Astrocyte (in vitro differentiated cells and primary cell): ENCODE results near the gene MADD. TPM values are rescaled to one million over a fixed set of nuclear protein-coding genes. Genes with fewer than 3 reads are reported as not detected.

ENCODE experiments used
- DNase-seq: peaks from one replicate; pipeline ENCODE4 v3.0.0-alpha.2; 2010; ENCODE audit warnings: low read depth
- FAIRE-seq: peaks from 2 replicates; lab custom pipeline; 2011; peaks lifted over from hg19 to GRCh38; lab: Jason Lieb, UNC
- H2AFZ ChIP-seq: 2 replicates; pipeline ENCODE4 v1.6.0; 2012; ENCODE audit warnings: low read depth, low read length, inconsistent platforms
- H3K27ac ChIP-seq: 2 replicates; pipeline ENCODE4 v1.5.1; 2011; ENCODE audit warnings: low read depth, low read length, inconsistent platforms
- H3K27me3 ChIP-seq: 2 replicates; pipeline ENCODE4 v1.6.0; 2011; ENCODE audit warnings: low read length, inconsistent platforms; ENCODE audit not compliant: insufficient read depth
- H3K36me3 ChIP-seq: 2 replicates; pipeline ENCODE4 v1.5.1; 2011; ENCODE audit warnings: low read length, inconsistent platforms; ENCODE audit not compliant: insufficient read depth
- H3K4me1 ChIP-seq: 2 replicates; pipeline ENCODE4 v1.5.1; 2011; ENCODE audit warnings: low read length, inconsistent platforms; ENCODE audit not compliant: insufficient read depth
- H3K4me2 ChIP-seq: 2 replicates; pipeline ENCODE4 v1.6.0; 2012; ENCODE audit warnings: low read length, inconsistent platforms
- H3K4me3 ChIP-seq: 2 replicates; pipeline ENCODE4 v1.5.1; 2011; ENCODE audit warnings: low read depth, mild to moderate bottlenecking, low read length, inconsistent platforms; ENCODE audit not compliant: insufficient read depth
- H3K79me2 ChIP-seq: 2 replicates; pipeline ENCODE4 v1.6.0; 2012; ENCODE audit warnings: mild to moderate bottlenecking, low read length, inconsistent platforms; ENCODE audit not compliant: insufficient read depth
- H3K9ac ChIP-seq: 2 replicates; pipeline ENCODE4 v1.6.0; 2012; ENCODE audit warnings: mild to moderate bottlenecking, low read length, inconsistent platforms
- H3K9me3 ChIP-seq: 2 replicates; pipeline ENCODE4 v1.5.1; 2012; ENCODE audit warnings: low read depth, mild to moderate bottlenecking, low read length, inconsistent platforms; ENCODE audit not compliant: insufficient read depth
- H4K20me1 ChIP-seq: 2 replicates; pipeline ENCODE4 v1.6.0; 2012; ENCODE audit warnings: low read length, inconsistent platforms; ENCODE audit not compliant: insufficient read depth
- H3K27ac Mint-ChIP-seq: one replicate; pipeline ENCODE4 v1.8.0; 2021; ENCODE audit warnings: mild to moderate bottlenecking, mixed read lengths; ENCODE audit not compliant: unreplicated experiment
- H3K27me3 Mint-ChIP-seq: one replicate; pipeline ENCODE4 v1.8.0; 2021; ENCODE audit warnings: low read depth, mixed read lengths; ENCODE audit not compliant: unreplicated experiment
- H3K36me3 Mint-ChIP-seq: one replicate; pipeline ENCODE4 v1.8.0; 2021; ENCODE audit warnings: low read depth, mixed read lengths; ENCODE audit not compliant: unreplicated experiment
- H3K4me1 Mint-ChIP-seq: one replicate; pipeline ENCODE4 v1.8.0; 2021; ENCODE audit warnings: low read depth, mixed read lengths; ENCODE audit not compliant: unreplicated experiment
- H3K4me3 Mint-ChIP-seq: one replicate; pipeline ENCODE4 v1.8.0; 2021; ENCODE audit warnings: mild to moderate bottlenecking, moderate library complexity, mixed read lengths; ENCODE audit not compliant: unreplicated experiment
- H3K9me3 Mint-ChIP-seq: one replicate; pipeline ENCODE4 v1.8.0; 2021; ENCODE audit warnings: mild to moderate bottlenecking, mixed read lengths; ENCODE audit not compliant: unreplicated experiment
- EZH2 ChIP-seq: IDR thresholded peaks from 2 replicates; pipeline ENCODE4 v1.6.1; 2012; ENCODE audit warnings: mild to moderate bottlenecking, low read length, inconsistent platforms; ENCODE audit not compliant: insufficient read depth
- total RNA-seq: library from RNA; stranded (reverse); gene quantifications from 2 replicates; pipeline ENCODE4 v1.2.1, GENCODE V29; 2021
- TF ChIP-seq, protein P1 (sequence below): IDR thresholded peaks from 2 replicates; pipeline ENCODE4 v1.5.1; 2011; ENCODE audit warnings: low read depth, mild to moderate bottlenecking, inconsistent platforms, low read length, moderate library complexity; ENCODE audit not compliant: insufficient read depth

The MADD gene
- total RNA-seq, 1 donor from 2014 or later: 22.9 TPM

DNA sequence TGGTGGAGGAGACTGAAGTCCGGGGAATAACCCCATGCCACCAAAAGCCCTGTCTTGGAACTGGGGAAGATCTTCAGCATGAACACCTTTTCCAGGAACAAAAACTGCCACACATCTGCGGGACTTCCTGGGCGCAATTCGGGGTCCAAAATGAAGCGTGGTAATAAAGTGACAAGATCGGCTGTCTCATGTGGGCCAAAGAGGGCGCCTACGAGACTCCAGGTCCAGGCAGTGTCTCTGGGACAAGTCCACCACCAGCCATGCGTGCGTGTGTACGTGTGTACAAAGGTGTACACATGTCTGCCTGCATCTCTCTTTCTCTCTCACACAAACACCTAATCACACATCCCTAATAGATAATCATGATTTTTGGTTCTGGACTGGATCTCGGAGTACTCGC lies 91.5 kb downstream of the MADD start:
- Histone ChIP-seq H3K4me1 (no peaks in the 10 kb centered on the region), H3K79me2 (no peaks in the 10 kb centered on the region), H3K27me3 (peaks cover 4% of the 10 kb centered on the region), H3K4me3 (no peak overlapping the region), H3K27ac (no peak overlapping the region), H2AFZ (no peak overlapping the region), H4K20me1 (no peaks in the 10 kb centered on the region), H3K4me2 (no peak overlapping the region), H3K9me3 (no peaks in the 10 kb centered on the region), H3K9ac (no peak overlapping the region), H3K36me3 (no peaks in the 10 kb centered on the region)
- Mint-ChIP-seq H3K27me3 (peaks cover 6% of the 10 kb centered on the region), H3K36me3 (no peaks in the 10 kb centered on the region), H3K4me3 (no peak overlapping the region), H3K27ac (no peak overlapping the region), H3K9me3 (no peaks in the 10 kb centered on the region), H3K4me1 (peaks cover 2% of the 10 kb centered on the region)
- TF ChIP-seq, protein P1, sequence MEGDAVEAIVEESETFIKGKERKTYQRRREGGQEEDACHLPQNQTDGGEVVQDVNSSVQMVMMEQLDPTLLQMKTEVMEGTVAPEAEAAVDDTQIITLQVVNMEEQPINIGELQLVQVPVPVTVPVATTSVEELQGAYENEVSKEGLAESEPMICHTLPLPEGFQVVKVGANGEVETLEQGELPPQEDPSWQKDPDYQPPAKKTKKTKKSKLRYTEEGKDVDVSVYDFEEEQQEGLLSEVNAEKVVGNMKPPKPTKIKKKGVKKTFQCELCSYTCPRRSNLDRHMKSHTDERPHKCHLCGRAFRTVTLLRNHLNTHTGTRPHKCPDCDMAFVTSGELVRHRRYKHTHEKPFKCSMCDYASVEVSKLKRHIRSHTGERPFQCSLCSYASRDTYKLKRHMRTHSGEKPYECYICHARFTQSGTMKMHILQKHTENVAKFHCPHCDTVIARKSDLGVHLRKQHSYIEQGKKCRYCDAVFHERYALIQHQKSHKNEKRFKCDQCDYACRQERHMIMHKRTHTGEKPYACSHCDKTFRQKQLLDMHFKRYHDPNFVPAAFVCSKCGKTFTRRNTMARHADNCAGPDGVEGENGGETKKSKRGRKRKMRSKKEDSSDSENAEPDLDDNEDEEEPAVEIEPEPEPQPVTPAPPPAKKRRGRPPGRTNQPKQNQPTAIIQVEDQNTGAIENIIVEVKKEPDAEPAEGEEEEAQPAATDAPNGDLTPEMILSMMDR: no peak
- TF ChIP-seq EZH2: no peak
- FAIRE-seq: no peak
- no peak for DNase-seq

DNA sequence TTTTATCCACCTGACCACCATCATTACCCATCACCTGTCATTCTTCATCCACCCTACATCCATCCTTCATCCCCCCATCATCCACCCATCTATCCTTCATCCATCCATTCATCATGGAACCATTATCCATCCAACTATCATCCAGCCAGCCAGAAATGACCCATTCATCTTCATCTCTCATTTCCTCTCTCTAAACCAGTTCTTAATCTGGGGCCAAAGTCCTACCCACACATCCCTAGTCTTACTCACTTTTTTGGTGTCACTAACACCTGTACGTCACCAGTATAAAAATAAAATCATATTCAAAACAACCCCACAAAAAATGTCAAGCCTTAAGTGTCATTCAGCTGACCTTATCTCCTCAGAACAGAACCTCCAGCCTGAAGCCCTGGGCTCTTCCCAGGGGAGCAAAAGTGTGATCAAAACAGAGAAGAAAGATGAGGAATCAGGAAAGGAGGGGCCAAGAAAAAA lies 96.1 kb downstream of the MADD start:
- H3K36me3 Mint-ChIP-seq: no peaks in the 10 kb centered on the region
- TF ChIP-seq, protein P1: no peak
- no peak for TF ChIP-seq EZH2

DNA sequence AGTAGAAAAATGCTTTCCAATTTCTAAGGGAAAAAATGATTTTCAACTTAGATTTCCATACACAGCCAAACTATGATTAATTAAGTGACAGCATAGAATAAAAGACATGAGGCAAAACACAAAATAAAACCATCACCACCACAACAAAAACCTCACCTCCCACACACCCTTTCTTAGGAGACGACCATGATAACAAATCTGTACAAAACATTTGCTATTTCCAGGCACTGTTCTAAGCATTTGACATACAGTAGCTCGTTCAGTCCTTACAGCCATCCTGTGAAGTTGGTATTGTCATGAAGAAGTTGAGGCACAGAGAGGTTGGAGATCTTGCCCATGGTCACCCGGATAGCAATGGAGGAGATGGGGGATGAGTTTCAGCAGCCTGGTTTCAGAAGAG lies 99.7 kb downstream of the MADD start:
- TF ChIP-seq EZH2: no peak
- TF ChIP-seq, protein P1: no peak
- peaks cover 4% of the 10 kb centered on the region for H3K27me3 ChIP-seq
- H3K4me3 ChIP-seq: no peak overlapping the region
- no peaks in the 10 kb centered on the region for H3K36me3 ChIP-seq
- Mint-ChIP-seq H3K9me3 (no peaks in the 10 kb centered on the region), H3K4me3 (no peak overlapping the region), H3K4me1 (peaks cover 6% of the 10 kb centered on the region), H3K27ac (peak overlapping the region; percentile 19), H3K36me3 (no peaks in the 10 kb centered on the region), H3K27me3 (peaks cover 14% of the 10 kb centered on the region)
- no peak for FAIRE-seq
- H3K9me3 ChIP-seq: no peaks in the 10 kb centered on the region
- H4K20me1 ChIP-seq: no peaks in the 10 kb centered on the region
- no peak overlapping the region for H2AFZ ChIP-seq
- no peak overlapping the region for H3K27ac ChIP-seq
- no peak overlapping the region for H3K4me2 ChIP-seq
- H3K79me2 ChIP-seq: no peaks in the 10 kb centered on the region
- H3K4me1 ChIP-seq: peaks cover 5% of the 10 kb centered on the region
- no peak overlapping the region for H3K9ac ChIP-seq
- DNase-seq: no peak

More for the DNA sequence above, 96.1 kb downstream of the MADD start:
- H3K36me3 ChIP-seq: no peaks in the 10 kb centered on the region
- H3K9me3 ChIP-seq: no peaks in the 10 kb centered on the region
- H3K4me3 ChIP-seq: no peak overlapping the region
- H2AFZ ChIP-seq: no peak overlapping the region
- no peak for FAIRE-seq
- Mint-ChIP-seq H3K4me1 (peaks cover 1% of the 10 kb centered on the region), H3K4me3 (no peak overlapping the region), H3K27ac (no peak overlapping the region), H3K27me3 (peaks cover 14% of the 10 kb centered on the region), H3K9me3 (no peaks in the 10 kb centered on the region)
- no peaks in the 10 kb centered on the region for H4K20me1 ChIP-seq
- no peak for DNase-seq
- no peaks in the 10 kb centered on the region for H3K79me2 ChIP-seq
- H3K27me3 ChIP-seq: peaks cover 4% of the 10 kb centered on the region
- H3K4me2 ChIP-seq: no peak overlapping the region
- no peak overlapping the region for H3K27ac ChIP-seq
- no peaks in the 10 kb centered on the region for H3K4me1 ChIP-seq
- no peak overlapping the region for H3K9ac ChIP-seq
